Endothelial cell of umbilical vein (primary cell): Measurements from ENCODE around the gene PPP5C. TPM values are rescaled to one million over a fixed set of nuclear protein-coding genes. Genes with fewer than 3 reads are reported as not detected.

ENCODE experiments used
- BruUV-seq: library from RNA; stranded (reverse); fragments of 400-500 nt; replicated peaks from 2 replicates; lab custom pipeline; 2021; lab: Mats Ljungman, UMichigan
- CTCF ChIA-PET: fragments of 300-600, 350-600 bp; sonication (Branson Sonifier 250); formaldehyde crosslinking; loops from one replicate; lab custom pipeline; 2021; ENCODE audit warnings: antibody characterized with exemption, inconsistent platforms; lab: Charles Lee
- POLR2A ChIA-PET: fragments of 300-600, 350-600 bp; sonication (Branson Sonifier 250); formaldehyde crosslinking; loops from one replicate; lab custom pipeline; 2021; ENCODE audit warnings: antibody characterized with exemption, inconsistent platforms; lab: Charles Lee
- DNase-seq: peaks from one replicate; pipeline ENCODE4 v3.0.0-alpha.2; 2011; ENCODE audit warnings: low read depth, low spot score
- FAIRE-seq: peaks from 2 replicates; lab custom pipeline; 2011; peaks lifted over from hg19 to GRCh38; lab: Jason Lieb, UNC
- H2AFZ ChIP-seq: 2 replicates; pipeline ENCODE4 v1.6.0; 2012; ENCODE audit warnings: low read depth, low read length, control low read depth, inconsistent platforms
- H3K27ac ChIP-seq: 2 replicates; pipeline ENCODE4 v1.5.1; 2011; ENCODE audit warnings: low read depth, mild to moderate bottlenecking, control low read depth, low read length, moderate library complexity; ENCODE audit not compliant: insufficient read depth
- H3K27me3 ChIP-seq, 2 experiments: 2 replicates each; pipeline versions ENCODE4 v1.6.0 to v1.6.1; 2011; ENCODE audit warnings: low read length in 2 of 2, mixed read lengths in 1 of 2; ENCODE audit not compliant: control insufficient read depth in 2 of 2, insufficient read depth in 2 of 2
- H3K36me3 ChIP-seq, 2 experiments: 2 replicates in 1 of 2; 3 replicates in 1 of 2; pipeline ENCODE4 v1.5.1; 2011; ENCODE audit warnings: low read length in 2 of 2, mild to moderate bottlenecking in 1 of 2, moderate library complexity in 1 of 2; ENCODE audit not compliant: control insufficient read depth in 2 of 2, insufficient read depth in 2 of 2; ENCODE audit errors: extremely low read depth in 1 of 2
- H3K4me1 ChIP-seq: 3 replicates; pipeline ENCODE4 v1.5.1; 2011; ENCODE audit warnings: mild to moderate bottlenecking, low read length; ENCODE audit not compliant: control insufficient read depth, insufficient read depth; ENCODE audit errors: extremely low read depth
- H3K4me2 ChIP-seq: 2 replicates; pipeline ENCODE4 v1.6.1; 2011; ENCODE audit warnings: low read length, control low read depth, mixed read lengths; ENCODE audit not compliant: insufficient read depth
- H3K4me3 ChIP-seq, 3 experiments: fragments of 200-600 bp in 1 of 3; sonication (generic), shearing (Covaris generic) in 1 of 3; replicated peaks in 1 of 3; 2 replicates each; pipeline ENCODE4 v1.5.1; 2011 to 2016; ENCODE audit warnings: control low read depth in 3 of 3, low read length in 3 of 3, mild to moderate bottlenecking in 2 of 3, inconsistent platforms in 1 of 3, low read depth in 1 of 3, moderate library complexity in 1 of 3; ENCODE audit not compliant: insufficient read depth in 1 of 3
- H3K79me2 ChIP-seq: 2 replicates; pipeline ENCODE4 v1.6.0; 2012; ENCODE audit warnings: low read length, inconsistent platforms; ENCODE audit not compliant: control insufficient read depth, insufficient read depth
- H3K9ac ChIP-seq: replicated peaks from 2 replicates; pipeline ENCODE3; 2011; ENCODE audit warnings: low read length, control low read depth; ENCODE audit not compliant: insufficient read depth; ENCODE audit errors: extremely low read depth
- H3K9me1 ChIP-seq: replicated peaks from 3 replicates; pipeline ENCODE4 v1.6.0; 2011; ENCODE audit warnings: mild to moderate bottlenecking, low read length; ENCODE audit not compliant: control insufficient read depth, insufficient read depth; ENCODE audit errors: extremely low read depth
- H3K9me3 ChIP-seq: replicated peaks from 2 replicates; pipeline ENCODE4 v1.5.1; 2012; ENCODE audit warnings: low read length, inconsistent platforms; ENCODE audit not compliant: control insufficient read depth, insufficient read depth
- H4K20me1 ChIP-seq: replicated peaks from 2 replicates; pipeline ENCODE3; 2011; ENCODE audit warnings: mild to moderate bottlenecking, low read length; ENCODE audit not compliant: control insufficient read depth, insufficient read depth; ENCODE audit errors: extremely low read depth
- EZH2 ChIP-seq: IDR thresholded peaks from 2 replicates; pipeline ENCODE4 v1.6.1; 2012; ENCODE audit warnings: borderline replicate concordance, low read depth, mild to moderate bottlenecking, moderate library complexity, low read length, inconsistent platforms; ENCODE audit not compliant: severe bottlenecking
- FOS ChIP-seq: IDR thresholded peaks from 2 replicates; pipeline ENCODE4 v1.6.1; 2011; ENCODE audit warnings: mild to moderate bottlenecking, low read length, moderate library complexity, borderline replicate concordance; ENCODE audit not compliant: insufficient read depth
- GATA2 ChIP-seq: IDR thresholded peaks from 2 replicates; pipeline ENCODE4 v1.7.0; 2011; ENCODE audit warnings: low read depth, mild to moderate bottlenecking, moderate library complexity, mixed read lengths, low read length; ENCODE audit not compliant: insufficient read length, insufficient read depth
- JUN ChIP-seq: IDR thresholded peaks from 2 replicates; pipeline ENCODE4 v1.6.1; 2011; ENCODE audit warnings: borderline replicate concordance, low read depth; ENCODE audit not compliant: insufficient read length, insufficient read depth
- MYC ChIP-seq: IDR thresholded peaks from one replicate; pipeline ENCODE4 v1.6.1; 2011; ENCODE audit warnings: mild to moderate bottlenecking, low read depth, low read length
- POLR2A ChIP-seq: IDR thresholded peaks from 2 replicates; pipeline ENCODE4 v1.6.1; 2012; ENCODE audit warnings: low read depth, mild to moderate bottlenecking, control low read depth, low read length
- POLR2AphosphoS5 ChIP-seq: IDR thresholded peaks from 2 replicates; pipeline ENCODE4 v1.6.1; 2012; ENCODE audit warnings: low read depth, mild to moderate bottlenecking, control low read depth, low read length, moderate library complexity; ENCODE audit not compliant: insufficient read depth
- dilution Hi-C: fragments of 300-500 bp; cut with MboI; formaldehyde crosslinking; loops from one replicate; pipeline ENCODE4 v1.15.0; 2019; ENCODE audit warnings: low sequenced_read_pairs; ENCODE audit not compliant: extremely low pct_ligation_motif_present
- intact Hi-C: fragments of 100-400 bp; cut with micrococcal nuclease; formaldehyde crosslinking; loops from one replicate; pipeline ENCODE4 v1.10.0; 2022
- polyA plus RNA-seq, 4 experiments: library from polyadenylated mRNA; depleted of rRNA in 3 of 4; stranded (reverse) in 3 of 4; unstranded in 1 of 4; fragments of >200 nt; gene quantifications; 2 replicates each; pipeline versions ENCODE4 v1.2.1 to v1.2.3, GENCODE V29; 2011 to 2012; ENCODE audit warnings: missing spikeins in 1 of 4
- total RNA-seq: library from RNA; stranded (reverse); gene quantifications from 2 replicates; pipeline ENCODE4 v1.2.3, GENCODE V29; 2021
- TF ChIP-seq, protein P1 (sequence below): IDR thresholded peaks from 2 replicates; pipeline ENCODE4 v1.6.1; 2011; ENCODE audit not compliant: insufficient read depth, insufficient read length
- TF ChIP-seq, protein P2 (sequence below), 2 donors: IDR thresholded peaks; 1 replicate in 1 of 2; 2 replicates in 1 of 2; pipeline ENCODE4 v1.5.1; 2011; ENCODE audit warnings: low read length in 2 of 2, mild to moderate bottlenecking in 2 of 2, moderate library complexity in 2 of 2, control low read depth in 1 of 2, inconsistent platforms in 1 of 2, low read depth in 1 of 2; ENCODE audit not compliant: insufficient read depth in 1 of 2; ENCODE audit errors: extremely low read depth in 1 of 2

Gene PPP5C
- total and polyA plus RNA-seq, 2 donors (not counting 3 experiments of a cell fraction or from before 2014, with no cell fraction given): 114 to 172 TPM

- Histone ChIP-seq H2AFZ (no peak overlapping the region), H4K20me1 (no peaks in the 10 kb centered on the region), H3K9me3 (no peaks in the 10 kb centered on the region), H3K27me3 (no peaks in the 10 kb centered on the region), H3K4me3 (no peak overlapping the region), H3K36me3 (peaks cover 3 to 13% of the 10 kb centered on the region in 2 experiments), H3K27ac (no peak overlapping the region), H3K79me2 (peaks cover 56% of the 10 kb centered on the region), H3K9me1 (no peaks in the 10 kb centered on the region), H3K4me1 (peaks cover 39% of the 10 kb centered on the region), H3K9ac (no peak overlapping the region), H3K4me2 (no peak overlapping the region)
- BruUV-seq: no TSS peak
- ChIA-PET CTCF (interaction anchor here (4.3 kb wide), 1 partner anchor 49 kb away, joined by 20 read pairs; no protein-coding TSS in a partner anchor), POLR2A (no interaction called here)
- dilution Hi-C loops (no loop called here), intact Hi-C loops (no loop called here)
- no peak for FAIRE-seq
- no peak for DNase-seq
- TF ChIP-seq, protein P1, sequence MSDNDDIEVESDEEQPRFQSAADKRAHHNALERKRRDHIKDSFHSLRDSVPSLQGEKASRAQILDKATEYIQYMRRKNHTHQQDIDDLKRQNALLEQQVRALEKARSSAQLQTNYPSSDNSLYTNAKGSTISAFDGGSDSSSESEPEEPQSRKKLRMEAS: no peak
Measured at GRCh38 chr19:46349311-46349993, 2.6 kb downstream of the PPP5C start.

GRCh38 chr19:46350029-46350757 lies 3.3 kb downstream of the PPP5C start:
- no peaks in the 10 kb centered on the region for H4K20me1 ChIP-seq
- H3K4me1 ChIP-seq: peaks cover 39% of the 10 kb centered on the region
- no TSS peak for BruUV-seq
- TF ChIP-seq FOS (no peak), POLR2AphosphoS5 (no peak), GATA2 (no peak), MYC (no peak), EZH2 (no peak), POLR2A (no peak), JUN (no peak)
- TF ChIP-seq, protein P2, sequence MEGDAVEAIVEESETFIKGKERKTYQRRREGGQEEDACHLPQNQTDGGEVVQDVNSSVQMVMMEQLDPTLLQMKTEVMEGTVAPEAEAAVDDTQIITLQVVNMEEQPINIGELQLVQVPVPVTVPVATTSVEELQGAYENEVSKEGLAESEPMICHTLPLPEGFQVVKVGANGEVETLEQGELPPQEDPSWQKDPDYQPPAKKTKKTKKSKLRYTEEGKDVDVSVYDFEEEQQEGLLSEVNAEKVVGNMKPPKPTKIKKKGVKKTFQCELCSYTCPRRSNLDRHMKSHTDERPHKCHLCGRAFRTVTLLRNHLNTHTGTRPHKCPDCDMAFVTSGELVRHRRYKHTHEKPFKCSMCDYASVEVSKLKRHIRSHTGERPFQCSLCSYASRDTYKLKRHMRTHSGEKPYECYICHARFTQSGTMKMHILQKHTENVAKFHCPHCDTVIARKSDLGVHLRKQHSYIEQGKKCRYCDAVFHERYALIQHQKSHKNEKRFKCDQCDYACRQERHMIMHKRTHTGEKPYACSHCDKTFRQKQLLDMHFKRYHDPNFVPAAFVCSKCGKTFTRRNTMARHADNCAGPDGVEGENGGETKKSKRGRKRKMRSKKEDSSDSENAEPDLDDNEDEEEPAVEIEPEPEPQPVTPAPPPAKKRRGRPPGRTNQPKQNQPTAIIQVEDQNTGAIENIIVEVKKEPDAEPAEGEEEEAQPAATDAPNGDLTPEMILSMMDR (IDR thresholded peaks at IDR 0.05; ENCODE audit: extremely low read depth in 1 of 2, insufficient read depth in 1 of 2, low read depth in 1 of 2, low read length in 2 of 2): no peak
- TF ChIP-seq, protein P1: no peak
- ChIA-PET POLR2A (no interaction called here), CTCF (interaction anchor here (1.0 to 2.3 kb wide), 3 partner anchors 50 to 69 kb away, joined by 4 to 25 read pairs (median 5); no protein-coding TSS in a partner anchor)
- H3K27me3 ChIP-seq: no peaks in the 10 kb centered on the region
- no peaks in the 10 kb centered on the region for H3K9me1 ChIP-seq
- H3K27ac ChIP-seq: peak overlapping the region; percentile 84
- H2AFZ ChIP-seq: no peak overlapping the region
- H3K79me2 ChIP-seq: peaks cover 64% of the 10 kb centered on the region
- DNase-seq (no peak), FAIRE-seq (no peak)
- no peak overlapping the region for H3K4me3 ChIP-seq
- peaks cover 5 to 19% of the 10 kb centered on the region in 2 experiments for H3K36me3 ChIP-seq
- H3K9me3 ChIP-seq: no peaks in the 10 kb centered on the region
- peak overlapping the region; percentile 46 for H3K9ac ChIP-seq
- intact Hi-C loops: no loop called here
- dilution Hi-C loops: no loop called here
- H3K4me2 ChIP-seq: peak overlapping the region; percentile 60
